BLaER1 treated with 17β-estradiol and CSF1 and Interleukin-3, amounts not matched to agents 10 nM and 100 nM (cell line): ENCODE results near the gene DIAPH2.

Experiments
- H3K27ac ChIP-seq, 11 experiments: shearing (Covaris generic); formaldehyde crosslinking; 2 replicates each; pipeline ENCODE4 v1.8.1; 2022
- H3K27me3 ChIP-seq, 11 experiments: shearing (Covaris generic); formaldehyde crosslinking; 2 replicates each; pipeline ENCODE4 v1.8.1; 2022
- H3K36me3 ChIP-seq, 11 experiments: shearing (Covaris generic); formaldehyde crosslinking; 2 replicates each; pipeline ENCODE4 v1.8.1; 2022
- H3K4me1 ChIP-seq, 10 experiments: shearing (Covaris generic); formaldehyde crosslinking; 2 replicates each; pipeline ENCODE4 v1.8.1; 2022
- H3K4me2 ChIP-seq, 11 experiments: shearing (Covaris generic); formaldehyde crosslinking; 2 replicates each; pipeline ENCODE4 v1.8.1; 2022
- H3K4me3 ChIP-seq, 10 experiments: shearing (Covaris generic); formaldehyde crosslinking; 2 replicates each; pipeline ENCODE4 v1.8.1; 2022
- H3K9ac ChIP-seq, 11 experiments: shearing (Covaris generic); formaldehyde crosslinking; 2 replicates each; pipeline ENCODE4 v1.8.1; 2022
- H3K9me3 ChIP-seq, 11 experiments: shearing (Covaris generic); formaldehyde crosslinking; replicated peaks in 1 of 11; 2 replicates each; pipeline ENCODE4 v1.8.1; 2022
- H4K20me1 ChIP-seq, 11 experiments: shearing (Covaris generic); formaldehyde crosslinking; 2 replicates each; pipeline ENCODE4 v1.8.1; 2022
- Cebpa-rat ChIP-seq, 11 experiments: shearing (Covaris generic); IDR thresholded peaks; 2 replicates each; pipeline ENCODE4 v1.8.1; 2022

Gene DIAPH2

GRCh38 chrX:97563531-97564133 lies 879.0 kb downstream of the DIAPH2 start:
- H3K27me3 ChIP-seq = peaks cover 0 to 3% (median 0%) of the 10 kb centered on the region in 11 experiments; a peak in 1 of 22 replicates
- peak overlapping the region in 9 of 10 experiments; percentile 21 to 42 (median 36); a peak in 12 of 20 replicates for H3K4me3 ChIP-seq
- H4K20me1 ChIP-seq = no peaks in the 10 kb centered on the region
- no peaks in the 10 kb centered on the region for H3K36me3 ChIP-seq
- no peaks in the 10 kb centered on the region for H3K9me3 ChIP-seq
- H3K9ac ChIP-seq = peak overlapping the region; percentile 42 to 71 (median 62)
- 0 out of 22 replicates have a peak, but pooled peaks of 1 of the 11 experiments have one; percentile 28 for TF ChIP-seq Cebpa-rat (IDR thresholded peaks at IDR 0.05)
- peak overlapping the region; percentile 53 to 88 (median 72) for H3K4me2 ChIP-seq
- peaks cover 9 to 28% (median 20%) of the 10 kb centered on the region in 10 experiments; a peak in 19 of 20 replicates for H3K4me1 ChIP-seq
- H3K27ac ChIP-seq = peak overlapping the region; percentile 12 to 73 (median 57); a peak in 21 of 22 replicates

- peak overlapping the region in 4 of 11 experiments; percentile 15 to 68 (median 53); a peak in 5 of 22 replicates for H3K9ac ChIP-seq
- peak overlapping the region in 10 of 11 experiments; percentile 5 to 73 (median 60); a peak in 16 of 22 replicates for H3K27ac ChIP-seq
- peak overlapping the region in 10 of 11 experiments; percentile 53 to 88 (median 72); a peak in 21 of 22 replicates for H3K4me2 ChIP-seq
These were observed 879.9 kb downstream of the DIAPH2 start for GRCh38 chrX:97564496-97564895.

GRCh38 chrX:97587171-97587570 lies 902.5 kb downstream of the DIAPH2 start:
- no peak for TF ChIP-seq Cebpa-rat (IDR thresholded peaks at IDR 0.05)
- Histone ChIP-seq H3K9me3 (0 out of 22 replicates have a peak, but pooled peaks cover 0 to 7% (median 0%) of the 10 kb centered on the region in 11 experiments), H3K36me3 (no peaks in the 10 kb centered on the region), H3K27me3 (peaks cover 3 to 59% (median 41%) of the 10 kb centered on the region in 11 experiments; a peak in 17 of 22 replicates), H3K27ac (no peak overlapping the region), H3K4me1 (no peaks in the 10 kb centered on the region), H3K4me3 (no peak overlapping the region), H3K9ac (no peak overlapping the region), H3K4me2 (no peak overlapping the region), H4K20me1 (no peaks in the 10 kb centered on the region)

More at GRCh38 chrX:97564496-97564895, 879.9 kb downstream of the DIAPH2 start:
- Histone ChIP-seq H3K36me3 (no peaks in the 10 kb centered on the region), H3K27me3 (peaks cover 0 to 4% (median 0%) of the 10 kb centered on the region in 11 experiments; a peak in 1 of 22 replicates), H3K9me3 (no peaks in the 10 kb centered on the region), H4K20me1 (no peaks in the 10 kb centered on the region), H3K4me3 (no peak overlapping the region), H3K4me1 (peaks cover 9 to 28% (median 20%) of the 10 kb centered on the region in 10 experiments; a peak in 19 of 20 replicates)
- no peak for TF ChIP-seq Cebpa-rat (IDR thresholded peaks at IDR 0.05)

- no peak overlapping the region for H3K27ac ChIP-seq
- H3K4me2 ChIP-seq = no peak overlapping the region
- H3K9me3 ChIP-seq = 0 out of 22 replicates have a peak, but pooled peaks cover 0 to 5% (median 0%) of the 10 kb centered on the region in 11 experiments
- H4K20me1 ChIP-seq = no peaks in the 10 kb centered on the region
- no peaks in the 10 kb centered on the region for H3K36me3 ChIP-seq
- no peaks in the 10 kb centered on the region for H3K4me1 ChIP-seq
- no peak overlapping the region for H3K4me3 ChIP-seq
- TF ChIP-seq Cebpa-rat (IDR thresholded peaks at IDR 0.05) = no peak
- peaks cover 23 to 66% (median 51%) of the 10 kb centered on the region in 11 experiments; a peak in 21 of 22 replicates for H3K27me3 ChIP-seq
- no peak overlapping the region for H3K9ac ChIP-seq
These were observed 910.1 kb downstream of the DIAPH2 start for GRCh38 chrX:97594646-97595224.

GRCh38 chrX:97597954-97598353 lies 913.3 kb downstream of the DIAPH2 start:
- peaks cover 39 to 89% (median 70%) of the 10 kb centered on the region in 11 experiments for H3K27me3 ChIP-seq
- no peak overlapping the region for H3K27ac ChIP-seq
- H3K4me2 ChIP-seq = no peak overlapping the region
- peaks cover 0 to 7% (median 0%) of the 10 kb centered on the region in 11 experiments; a peak in 1 of 22 replicates for H3K9me3 ChIP-seq
- no peak overlapping the region for H3K4me3 ChIP-seq
- H3K4me1 ChIP-seq = no peaks in the 10 kb centered on the region
- no peaks in the 10 kb centered on the region for H3K36me3 ChIP-seq
- H4K20me1 ChIP-seq = no peaks in the 10 kb centered on the region
- no peak overlapping the region for H3K9ac ChIP-seq
- TF ChIP-seq Cebpa-rat (IDR thresholded peaks at IDR 0.05) = no peak

- H4K20me1 ChIP-seq = no peaks in the 10 kb centered on the region; a peak in 1 of 22 replicates
- peaks cover 0 to 8% (median 0%) of the 10 kb centered on the region in 10 experiments; a peak in 1 of 20 replicates for H3K4me1 ChIP-seq
- H3K27me3 ChIP-seq = peaks cover 73 to 100% (median 99%) of the 10 kb centered on the region in 11 experiments
- H3K4me2 ChIP-seq = no peak overlapping the region
- H3K4me3 ChIP-seq = no peak overlapping the region
- peaks cover 0 to 7% (median 0%) of the 10 kb centered on the region in 11 experiments; a peak in 1 of 22 replicates for H3K9me3 ChIP-seq
- no peak overlapping the region for H3K27ac ChIP-seq
- no peak overlapping the region for H3K9ac ChIP-seq
- TF ChIP-seq Cebpa-rat (IDR thresholded peaks at IDR 0.05) = no peak
- no peaks in the 10 kb centered on the region for H3K36me3 ChIP-seq
These were observed 918.0 kb downstream of the DIAPH2 start for GRCh38 chrX:97602465-97603258.

GRCh38 chrX:97605271-97605670 lies 920.6 kb downstream of the DIAPH2 start:
- peaks cover 0 to 8% (median 0%) of the 10 kb centered on the region in 10 experiments; a peak in 1 of 20 replicates for H3K4me1 ChIP-seq
- no peaks in the 10 kb centered on the region; a peak in 1 of 22 replicates for H4K20me1 ChIP-seq
- no peak overlapping the region for H3K27ac ChIP-seq
- peaks cover 0 to 7% (median 0%) of the 10 kb centered on the region in 11 experiments; a peak in 1 of 22 replicates for H3K9me3 ChIP-seq
- no peak overlapping the region for H3K9ac ChIP-seq
- H3K4me2 ChIP-seq = no peak overlapping the region
- no peak overlapping the region for H3K4me3 ChIP-seq
- no peaks in the 10 kb centered on the region for H3K36me3 ChIP-seq
- TF ChIP-seq Cebpa-rat (IDR thresholded peaks at IDR 0.05) = no peak
- H3K27me3 ChIP-seq = peaks cover 71 to 100% (median 99%) of the 10 kb centered on the region in 11 experiments

GRCh38 chrX:97609357-97609756 lies 924.7 kb downstream of the DIAPH2 start:
- no peak overlapping the region for H3K4me2 ChIP-seq
- peaks cover 54 to 100% (median 98%) of the 10 kb centered on the region in 11 experiments for H3K27me3 ChIP-seq
- TF ChIP-seq Cebpa-rat (IDR thresholded peaks at IDR 0.05) = no peak
- no peak overlapping the region for H3K27ac ChIP-seq
- H3K9ac ChIP-seq = no peak overlapping the region
- no peaks in the 10 kb centered on the region; a peak in 1 of 22 replicates for H4K20me1 ChIP-seq
- H3K9me3 ChIP-seq = no peaks in the 10 kb centered on the region
- no peak overlapping the region for H3K4me3 ChIP-seq
- H3K36me3 ChIP-seq = no peaks in the 10 kb centered on the region
- peaks cover 0 to 8% (median 0%) of the 10 kb centered on the region in 10 experiments; a peak in 1 of 20 replicates for H3K4me1 ChIP-seq
